Islet of Langerhans (tissue), 1 donor: ENCODE results near the gene AVPI1.
A peak's percentile ranks its signal among the peaks of the same experiment; 100 is the strongest.

Source experiments
- FAIRE-seq: peaks from one replicate; lab custom pipeline; 2011; peaks lifted over from hg19 to GRCh38; lab: Jason Lieb, UNC

The AVPI1 gene

GRCh38 chr10:97686962-97687784, at the start of gene AVPI1:
Gene AVPI1 (minus strand): TSS chr10:97687241. CDS start chr10:97679905, 7,336 bp downstream.
- FAIRE-seq, result no peak

GRCh38 chr10:97736403-97736901, 49.4 kb upstream of the AVPI1 start:
- no peak for FAIRE-seq

GRCh38 chr10:97734021-97734420, 47.0 kb upstream of the AVPI1 start:
- no peak for FAIRE-seq

- no peak for FAIRE-seq
Measured at GRCh38 chr10:97733256-97733655, 46.2 kb upstream of the AVPI1 start.

- no peak for FAIRE-seq
Measured at GRCh38 chr10:97732052-97732359, 45.0 kb upstream of the AVPI1 start.

GRCh38 chr10:97731346-97732051, 44.5 kb upstream of the AVPI1 start:
- peak; percentile 82 for FAIRE-seq

GRCh38 chr10:97729014-97729413, 42.0 kb upstream of the AVPI1 start:
- FAIRE-seq, result no peak

GRCh38 chr10:97726636-97727178, 39.7 kb upstream of the AVPI1 start:
- FAIRE-seq, result no peak

GRCh38 chr10:97724341-97724941, 37.4 kb upstream of the AVPI1 start:
- no peak for FAIRE-seq

GRCh38 chr10:97723001-97723400, 36.0 kb upstream of the AVPI1 start:
- FAIRE-seq, result no peak

GRCh38 chr10:97721871-97722780, 35.1 kb upstream of the AVPI1 start:
- FAIRE-seq, result no peak

GRCh38 chr10:97719602-97720001, 32.6 kb upstream of the AVPI1 start:
- FAIRE-seq, result no peak

GRCh38 chr10:97718659-97719142, 31.7 kb upstream of the AVPI1 start:
- no peak for FAIRE-seq

GRCh38 chr10:97718178-97718577, 31.1 kb upstream of the AVPI1 start:
- no peak for FAIRE-seq

- no peak for FAIRE-seq
Measured at GRCh38 chr10:97717627-97718026, 30.6 kb upstream of the AVPI1 start.

- no peak for FAIRE-seq
Measured at GRCh38 chr10:97715259-97715874, 28.3 kb upstream of the AVPI1 start.

GRCh38 chr10:97714401-97715258, 27.6 kb upstream of the AVPI1 start:
- FAIRE-seq, result no peak

- FAIRE-seq, result no peak
Measured at GRCh38 chr10:97713826-97714400, 26.9 kb upstream of the AVPI1 start.

GRCh38 chr10:97713339-97713825, 26.3 kb upstream of the AVPI1 start, which contains the start of gene MARVELD1:
Gene MARVELD1 (plus strand): TSS chr10:97713730. CDS start chr10:97713877, 147 bp downstream.
- no peak for FAIRE-seq
